ENCODE results near the gene TMEM239. TPM values are rescaled to one million over a fixed set of nuclear protein-coding genes. Genes with fewer than 3 reads are reported as not detected.
"Not testable (repeated sequence)": the region's sequence is repeated elsewhere in the genome, so short reads cannot be mapped to it uniquely, and the experiment has no call there.

The TMEM239 gene
- total RNA-seq, 2 donors from 2014 or later, result not detected

DNA sequence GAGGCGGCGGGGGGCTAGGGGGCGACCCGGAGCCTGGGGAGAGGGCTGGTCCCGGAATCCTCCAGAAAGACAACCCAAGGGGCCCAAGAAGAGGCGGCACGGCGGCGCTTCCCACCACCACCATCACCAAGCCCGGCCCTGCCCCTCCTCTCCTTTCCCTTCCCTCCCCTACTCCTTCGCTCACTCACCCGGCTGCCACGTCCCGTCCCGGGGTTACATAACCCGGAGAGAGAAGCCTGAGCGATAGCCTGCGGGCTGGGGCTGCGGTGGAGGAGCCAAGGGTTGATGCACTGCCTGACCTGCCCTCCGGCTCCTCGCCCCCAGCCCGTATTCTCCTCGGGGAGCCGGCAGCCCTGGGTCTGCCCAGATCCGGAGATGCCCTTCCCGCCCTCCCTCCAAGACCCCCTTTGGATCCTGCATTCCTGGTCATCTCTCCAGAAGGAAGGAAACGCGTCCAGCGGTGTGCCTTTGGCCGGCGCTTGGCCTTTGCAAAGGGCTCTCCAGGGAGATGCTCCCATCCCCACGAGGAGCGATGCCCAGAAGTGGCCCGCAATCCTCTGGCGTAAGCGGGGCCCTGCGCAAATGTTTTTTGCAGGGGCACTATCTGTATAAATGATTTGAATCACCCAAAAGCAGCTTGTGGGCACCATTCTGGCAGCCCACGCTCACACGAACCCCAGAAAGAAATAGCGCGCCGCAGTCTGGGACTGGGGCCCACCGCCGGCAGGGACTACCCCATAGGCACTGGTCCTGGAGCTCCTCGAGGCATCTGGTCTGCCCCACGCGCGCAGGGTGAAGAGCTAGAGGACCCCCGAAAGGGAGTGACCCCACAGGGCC, 11.1 kb upstream of the TMEM239 start:
- Histone ChIP-seq H3K9me3 (no peaks in the 10 kb centered on the region), H3K4me1 (replicated peaks) (no peaks in the 10 kb centered on the region), H3K27me3 (replicated peaks; ENCODE audit: insufficient read depth) (no peaks in the 10 kb centered on the region), H3K27ac (no peak overlapping the region), H3K36me3 (no peaks in the 10 kb centered on the region), H3K4me3 (no peak overlapping the region)
- intact Hi-C loops (cut with DNase I), result no loop called here
- TF ChIP-seq POLR2AphosphoS5 (IDR thresholded peaks at IDR 0.05), result no peak
- TF ChIP-seq POLR2A (IDR thresholded peaks at IDR 0.05), result no peak
- TF ChIP-seq, protein P1, sequence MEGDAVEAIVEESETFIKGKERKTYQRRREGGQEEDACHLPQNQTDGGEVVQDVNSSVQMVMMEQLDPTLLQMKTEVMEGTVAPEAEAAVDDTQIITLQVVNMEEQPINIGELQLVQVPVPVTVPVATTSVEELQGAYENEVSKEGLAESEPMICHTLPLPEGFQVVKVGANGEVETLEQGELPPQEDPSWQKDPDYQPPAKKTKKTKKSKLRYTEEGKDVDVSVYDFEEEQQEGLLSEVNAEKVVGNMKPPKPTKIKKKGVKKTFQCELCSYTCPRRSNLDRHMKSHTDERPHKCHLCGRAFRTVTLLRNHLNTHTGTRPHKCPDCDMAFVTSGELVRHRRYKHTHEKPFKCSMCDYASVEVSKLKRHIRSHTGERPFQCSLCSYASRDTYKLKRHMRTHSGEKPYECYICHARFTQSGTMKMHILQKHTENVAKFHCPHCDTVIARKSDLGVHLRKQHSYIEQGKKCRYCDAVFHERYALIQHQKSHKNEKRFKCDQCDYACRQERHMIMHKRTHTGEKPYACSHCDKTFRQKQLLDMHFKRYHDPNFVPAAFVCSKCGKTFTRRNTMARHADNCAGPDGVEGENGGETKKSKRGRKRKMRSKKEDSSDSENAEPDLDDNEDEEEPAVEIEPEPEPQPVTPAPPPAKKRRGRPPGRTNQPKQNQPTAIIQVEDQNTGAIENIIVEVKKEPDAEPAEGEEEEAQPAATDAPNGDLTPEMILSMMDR (IDR thresholded peaks at IDR 0.05), result no peak
- DNase-seq (ENCODE audit: low spot score), result no peak
- 21% methylated on average over 49 of the region's 49 CpGs for WGBS

DNA sequence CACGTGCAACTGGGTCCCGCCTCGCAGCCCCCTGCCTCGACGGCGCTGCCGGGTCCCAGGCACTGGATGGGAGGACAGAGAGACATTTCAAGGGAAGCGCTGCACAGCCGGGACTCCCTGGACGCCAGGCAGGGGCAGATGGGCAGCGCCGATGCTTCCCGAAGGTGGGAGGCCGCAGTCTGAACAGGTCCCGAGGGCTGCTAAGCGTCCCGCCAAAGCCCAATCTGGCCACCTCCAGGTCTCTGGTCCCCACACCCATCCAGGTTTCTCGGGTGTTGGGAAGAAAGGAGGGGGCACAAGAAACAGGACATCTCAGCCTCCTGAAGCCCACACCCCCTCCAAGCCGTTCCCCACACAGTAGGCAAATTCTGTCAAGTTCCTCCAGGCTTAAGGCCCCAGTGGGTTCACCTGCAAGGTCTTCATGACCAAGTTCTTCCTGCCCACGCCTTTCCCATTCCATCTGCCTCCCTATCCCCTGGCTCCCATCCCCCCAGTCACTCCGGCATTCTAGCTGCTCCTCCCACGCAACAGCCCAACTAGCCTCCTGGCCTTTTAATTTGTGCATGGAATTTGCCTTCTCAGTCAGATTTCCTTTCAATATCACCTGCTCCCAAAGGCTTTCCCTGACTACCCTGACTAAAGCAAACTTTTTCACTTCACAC, 10.3 kb upstream of the TMEM239 start:
- H3K9me3 ChIP-seq, result no peaks in the 10 kb centered on the region
- intact Hi-C loops (cut with DNase I), result no loop called here
- H3K27ac ChIP-seq, result no peak overlapping the region
- no peaks in the 10 kb centered on the region for H3K4me1 ChIP-seq (replicated peaks)
- H3K36me3 ChIP-seq, result no peaks in the 10 kb centered on the region
- DNase-seq (ENCODE audit: low spot score), result no peak
- H3K27me3 ChIP-seq (replicated peaks; ENCODE audit: insufficient read depth), result no peaks in the 10 kb centered on the region
- no peak for TF ChIP-seq POLR2AphosphoS5 (IDR thresholded peaks at IDR 0.05)
- no peak for TF ChIP-seq POLR2A (IDR thresholded peaks at IDR 0.05)
- TF ChIP-seq, protein P1 (IDR thresholded peaks at IDR 0.05), result no peak
- whole genome bisulfite sequencing, result 44% methylated on average over 22 of the region's 22 CpGs
- no peak overlapping the region for H3K4me3 ChIP-seq

DNA sequence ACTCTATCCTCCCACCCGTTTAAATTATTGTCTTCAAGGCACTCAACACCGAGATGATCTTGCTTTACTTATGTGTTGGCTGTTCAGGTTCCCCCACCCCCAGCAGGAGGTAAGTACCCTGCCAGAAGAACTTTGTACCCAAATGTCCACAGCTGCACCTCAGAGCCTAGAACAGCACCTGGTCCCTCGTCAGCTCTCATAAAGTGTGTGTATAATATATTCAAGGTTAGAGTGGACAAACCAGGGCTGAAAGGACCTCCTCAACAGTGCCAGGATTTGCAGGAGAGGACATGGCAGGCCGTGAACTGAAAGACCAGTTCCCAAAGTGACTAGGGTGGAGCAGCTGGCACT, 9.8 kb upstream of the TMEM239 start:
- no peak for DNase-seq (ENCODE audit: low spot score)
- no peaks in the 10 kb centered on the region for H3K9me3 ChIP-seq
- whole genome bisulfite sequencing, result 48% methylated on average over 4 of the region's 4 CpGs
- TF ChIP-seq, protein P1 (IDR thresholded peaks at IDR 0.05), result no peak
- TF ChIP-seq POLR2A (IDR thresholded peaks at IDR 0.05) (no peak), POLR2AphosphoS5 (IDR thresholded peaks at IDR 0.05) (no peak)
- intact Hi-C loops (cut with DNase I), result no loop called here
- no peaks in the 10 kb centered on the region for H3K36me3 ChIP-seq
- H3K4me1 ChIP-seq (replicated peaks), result no peaks in the 10 kb centered on the region
- H3K27ac ChIP-seq, result no peak overlapping the region
- no peak overlapping the region for H3K4me3 ChIP-seq
- no peaks in the 10 kb centered on the region for H3K27me3 ChIP-seq (replicated peaks; ENCODE audit: insufficient read depth)

DNA sequence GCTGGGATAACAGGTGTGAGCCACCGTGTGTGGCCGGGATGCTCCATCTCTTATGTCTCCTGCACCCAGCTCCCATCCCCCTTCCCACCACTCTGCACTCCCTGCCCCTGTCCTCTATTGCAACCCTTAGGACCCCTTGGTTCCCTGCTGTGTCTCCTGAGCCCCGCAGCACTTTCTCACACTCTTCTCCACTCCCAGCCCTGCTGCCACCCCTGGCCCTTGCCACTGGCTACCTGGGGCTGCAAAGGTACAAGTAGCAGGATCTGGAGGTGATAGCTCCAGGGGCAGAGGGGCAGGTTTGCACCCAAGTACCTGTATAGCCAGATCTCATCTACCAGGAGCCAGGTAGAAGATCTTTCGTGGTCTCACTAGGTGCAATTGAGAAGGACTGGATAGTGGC, 9.1 kb upstream of the TMEM239 start:
- WGBS, result 89% methylated on average over 4 of the region's 4 CpGs

DNA sequence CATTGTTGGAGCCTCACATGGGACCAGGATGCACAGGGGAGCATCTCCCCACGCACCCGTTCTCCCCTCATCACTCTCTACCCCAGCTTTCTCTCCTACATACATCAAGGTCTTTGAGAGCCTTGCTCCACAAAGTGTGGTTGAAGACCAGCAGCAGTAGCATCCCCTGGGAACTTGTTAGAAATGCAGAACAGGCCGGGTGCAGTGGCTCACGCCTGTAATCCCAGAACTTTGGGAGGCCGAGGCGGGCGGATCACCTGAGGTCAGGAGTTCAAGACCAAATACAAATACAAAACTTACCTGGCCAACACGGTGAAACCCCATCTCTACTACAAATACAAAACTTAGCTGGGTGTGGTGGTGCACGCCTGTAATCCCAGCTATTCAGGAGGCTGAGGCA, 8.2 kb upstream of the TMEM239 start:
- H3K27me3 ChIP-seq (replicated peaks; ENCODE audit: insufficient read depth); H3K4me1 ChIP-seq (replicated peaks); H3K27ac ChIP-seq; H3K9me3 ChIP-seq; H3K36me3 ChIP-seq; intact Hi-C loops (cut with DNase I); H3K4me3 ChIP-seq; DNase-seq (ENCODE audit: low spot score): not testable (repeated sequence)
- WGBS, result 90% methylated on average over 9 of the region's 9 CpGs

More for the DNA sequence above, 9.1 kb upstream of the TMEM239 start:
- Histone ChIP-seq H3K4me1 (replicated peaks) (no peaks in the 10 kb centered on the region), H3K9me3 (no peaks in the 10 kb centered on the region), H3K4me3 (no peak overlapping the region), H3K36me3 (no peaks in the 10 kb centered on the region), H3K27me3 (replicated peaks; ENCODE audit: insufficient read depth) (no peaks in the 10 kb centered on the region), H3K27ac (no peak overlapping the region)
- TF ChIP-seq POLR2A (IDR thresholded peaks at IDR 0.05) (no peak), POLR2AphosphoS5 (IDR thresholded peaks at IDR 0.05) (no peak)
- TF ChIP-seq, protein P1 (IDR thresholded peaks at IDR 0.05), result no peak
- DNase-seq (ENCODE audit: low spot score), result no peak
- intact Hi-C loops (cut with DNase I), result no loop called here
